K562 (cell line): Measurements from ENCODE around the gene ZNF296. TPM values are rescaled to one million over a fixed set of nuclear protein-coding genes. Genes with fewer than 3 reads are reported as not detected.

ENCODE experiments used
- ATAC-seq: fragments of 200-7000 bp; cut with Tn5 transposase; 3 replicates; pipeline ENCODE4 v1.9.1; 2020; ENCODE audit warnings: moderate library complexity
- BruUV-seq: library from RNA; stranded (reverse); fragments of 400-500 nt; replicated peaks from 2 replicates; lab custom pipeline; 2021; lab: Mats Ljungman, UMichigan
- CTCF ChIA-PET: fragments of 300-600 bp; formaldehyde crosslinking; extraction: SDS; loops from one replicate; lab custom pipeline; 2021; ENCODE audit warnings: low intra/inter-chr PET ratio; lab: Yijun Ruan, JAX
- POLR2A ChIA-PET: fragments of 300-600, 350-650 bp; sonication (Branson Sonifier 250); formaldehyde crosslinking; extraction: SDS; loops from one replicate; lab custom pipeline; 2021; ENCODE audit warnings: antibody characterized with exemption, inconsistent platforms; lab: Yijun Ruan, JAX
- DNase-seq, 4 experiments: peaks; one replicate each; pipeline versions ENCODE4 v3.0.0 to v3.0.0-alpha.2; 2011 to 2018; ENCODE audit warnings: low spot score in 3 of 4, mixed read lengths in 3 of 4; ENCODE audit errors: extremely low read depth in 1 of 4
- FAIRE-seq: peaks from 2 replicates; lab custom pipeline; 2011; peaks lifted over from hg19 to GRCh38; lab: Jason Lieb, UNC
- H2AFZ ChIP-seq: 2 replicates; pipeline ENCODE4 v1.6.0; 2011; ENCODE audit warnings: low read depth, low read length, control low read depth, inconsistent platforms
- H3K27ac ChIP-seq: fragments of 200-600 bp; 3 replicates; pipeline ENCODE4 v1.8.0; 2011; ENCODE audit warnings: low read depth, mild to moderate bottlenecking, control low read depth, inconsistent platforms, low read length, moderate library complexity, mixed read lengths; ENCODE audit errors: extremely low read depth
- H3K27me3 ChIP-seq, 2 experiments: fragments of 300-600 bp in 1 of 2; 2 replicates in 1 of 2; 3 replicates in 1 of 2; pipeline versions ENCODE4 v1.6.0 to v1.8.0; 2011; ENCODE audit warnings: inconsistent platforms in 2 of 2, low read length in 2 of 2, mild to moderate bottlenecking in 1 of 2, mixed read lengths in 1 of 2, moderate library complexity in 1 of 2; ENCODE audit not compliant: control insufficient read depth in 2 of 2, insufficient read depth in 2 of 2
- H3K36me3 ChIP-seq: fragments of 300-600 bp; 3 replicates; pipeline ENCODE4 v1.8.0; 2011; ENCODE audit warnings: mild to moderate bottlenecking, low read length, inconsistent platforms; ENCODE audit not compliant: control insufficient read depth, insufficient read depth
- H3K4me1 ChIP-seq, 2 experiments: fragments of 200-600 bp in 1 of 2; replicated peaks in 1 of 2; 2 replicates in 1 of 2; 3 replicates in 1 of 2; pipeline versions ENCODE4 v1.5.1 to v1.8.0; 2011; ENCODE audit warnings: inconsistent platforms in 2 of 2, low read length in 2 of 2, mild to moderate bottlenecking in 1 of 2, mixed read lengths in 1 of 2, moderate library complexity in 1 of 2; ENCODE audit not compliant: control insufficient read depth in 2 of 2, insufficient read depth in 2 of 2
- H3K4me2 ChIP-seq: 2 replicates; pipeline ENCODE4 v1.6.1; 2011; ENCODE audit warnings: low read length, control low read depth, inconsistent platforms, mixed read lengths; ENCODE audit not compliant: insufficient read depth
- H3K4me3 ChIP-seq: fragments of 200-600 bp; sonication (generic), shearing (Covaris generic); 2 replicates; pipeline ENCODE4 v1.5.1; 2016; ENCODE audit warnings: control low read depth, inconsistent platforms
- H3K79me2 ChIP-seq: fragments of 200-600 bp; 3 replicates; pipeline ENCODE4 v1.8.0; 2011; ENCODE audit warnings: low read length, inconsistent platforms; ENCODE audit not compliant: control insufficient read depth, insufficient read depth
- H3K9ac ChIP-seq, 2 experiments: 2 replicates each; pipeline versions ENCODE4 v1.6.0 to v1.6.1; 2011; ENCODE audit warnings: low read depth in 2 of 2, low read length in 2 of 2, control low read depth in 1 of 2, inconsistent platforms in 1 of 2, mild to moderate bottlenecking in 1 of 2, mixed read lengths in 1 of 2; ENCODE audit not compliant: insufficient read depth in 1 of 2
- H3K9me1 ChIP-seq: one replicate; pipeline ENCODE4 v1.6.0; 2011; ENCODE audit warnings: inconsistent platforms, mild to moderate bottlenecking, low read length, moderate library complexity; ENCODE audit not compliant: control insufficient read depth, insufficient read depth
- H3K9me3 ChIP-seq: replicated peaks from 2 replicates; pipeline ENCODE4 v1.5.1; 2011; ENCODE audit warnings: low read depth, low read length, inconsistent platforms; ENCODE audit not compliant: control insufficient read depth, insufficient read depth
- H4K20me1 ChIP-seq: replicated peaks from 2 replicates; pipeline ENCODE4 v1.6.1; 2011; ENCODE audit warnings: low read length, inconsistent platforms, mixed read lengths; ENCODE audit not compliant: control insufficient read depth, insufficient read depth
- ARID1B ChIP-seq: fragments of 450-650 bp; IDR thresholded peaks from 2 replicates; pipeline ENCODE4 v1.6.1; 2016; ENCODE audit warnings: antibody characterized with exemption, mild to moderate bottlenecking, inconsistent platforms
- BMI1 ChIP-seq: fragments of 150-350 bp; IDR thresholded peaks from 2 replicates; pipeline ENCODE4 v1.6.1; 2014; ENCODE audit warnings: low read length
- BRCA1 ChIP-seq, 2 experiments: fragments of 450-650 bp in 1 of 2; sonication (generic) in 1 of 2; formaldehyde crosslinking in 1 of 2; IDR thresholded peaks; 2 replicates each; pipeline versions ENCODE4 v1.5.0 to v1.6.1; 2017 to 2020; ENCODE audit warnings: mild to moderate bottlenecking in 1 of 2, missing genetic modification reagents in 1 of 2
- CBX2 ChIP-seq: fragments of 200-600 bp; sonication (generic); IDR thresholded peaks from one replicate; pipeline ENCODE4 v1.6.1; 2012; ENCODE audit warnings: mild to moderate bottlenecking, low read length, inconsistent platforms; ENCODE audit not compliant: insufficient read depth, poor library complexity, severe bottlenecking
- CEBPB ChIP-seq: fragments of 450-650 bp; IDR thresholded peaks from 2 replicates; pipeline ENCODE4 v1.6.1; 2016; ENCODE audit warnings: missing genetic modification characterization, missing compliant biosample characterization
- NR2C1 ChIP-seq, 2 experiments: fragments of 450-650 bp; IDR thresholded peaks; 2 replicates each; pipeline ENCODE4 v1.6.1; 2017; ENCODE audit warnings: mild to moderate bottlenecking in 2 of 2, antibody characterized with exemption in 1 of 2, inconsistent platforms in 1 of 2, missing compliant biosample characterization in 1 of 2, missing genetic modification characterization in 1 of 2
- TCFL5 ChIP-seq: fragments of 250-450 bp; sonication (Bioruptor Pico); conservative IDR thresholded peaks from 2 replicates; pipeline ENCODE4 v1.6.1; 2021; ENCODE audit warnings: mild to moderate bottlenecking, moderate library complexity, matching md5 sums
- ZNF316 ChIP-seq: fragments of 450-650 bp; IDR thresholded peaks from 2 replicates; pipeline ENCODE4 v1.6.1; 2016
- WGBS: fragments of 100-300 bp; shearing (Covaris generic); methylation state at CpG from one replicate; pipeline ENCODE4 v1.1.6; 2016; ENCODE audit warnings: low coverage, mixed read lengths; ENCODE audit not compliant: insufficient coverage; ENCODE audit errors: missing lambda C conversion rate; 5-methylcytosine and 5-hydroxymethylcytosine counted together
- in situ Hi-C: fragments of 300-500 bp; cut with MboI; formaldehyde crosslinking; loops from 4 replicates; pipeline ENCODE4 v1.15.0; 2018; ENCODE audit warnings: inconsistent platforms, mixed read lengths
- intact Hi-C: fragments of 100-400 bp; cut with micrococcal nuclease; formaldehyde crosslinking; loops from 2 replicates; pipeline ENCODE4 v1.14.2; 2022
- polyA plus RNA-seq, 8 experiments: library from polyadenylated mRNA; depleted of rRNA in 4 of 8; stranded (reverse) in 5 of 8; unstranded in 3 of 8; fragments of >200 nt; fragmentation: Nextera tagmentation in 2 of 8; fragmentation: Illumina TruSeq in 1 of 8; extraction: Ambion mirVana in 2 of 8; extraction: Trizol in 1 of 8; gene quantifications; 2 replicates each; pipeline versions ENCODE4 v1.2.1 to v1.2.3, GENCODE V29; 2011 to 2014; ENCODE audit warnings: inconsistent platforms in 1 of 8, missing spikeins in 1 of 8
- total RNA-seq, 7 experiments: library from RNA; depleted of rRNA in 6 of 7; stranded (reverse); fragments of >200 nt in 6 of 7; fragmentation: Illumina TruSeq in 2 of 7; extraction: Trizol in 2 of 7; gene quantifications; 2 replicates each; pipeline versions ENCODE4 v1.2.1 to v1.2.3, GENCODE V29; 2011 to 2021; ENCODE audit warnings: low replicate concordance in 1 of 7
- TF ChIP-seq, protein P1 (sequence below): sonication (generic); formaldehyde crosslinking; IDR thresholded peaks from 2 replicates; pipeline ENCODE4 v1.8.0; 2023; ENCODE audit warnings: mild to moderate bottlenecking, missing genetic modification reagents
- TF ChIP-seq, protein P2 (sequence below): fragments of 250-450 bp; sonication (Bioruptor Pico); IDR thresholded peaks from 2 replicates; pipeline ENCODE4 v1.5.1; 2021; ENCODE audit warnings: mild to moderate bottlenecking
- TF ChIP-seq, protein P3 (sequence below): sonication (generic); formaldehyde crosslinking; IDR thresholded peaks from 2 replicates; pipeline ENCODE4 v1.8.0; 2022; ENCODE audit warnings: missing genetic modification reagents, mild to moderate bottlenecking, moderate library complexity, borderline replicate concordance

Gene ZNF296
- total and polyA plus RNA-seq, 9 of the 15 experiments (the other 6 are each of a cell fraction or from before 2014, with no cell fraction given), result 0.03 to 8.8 (median 0.47) TPM; not detected in 1

DNA sequence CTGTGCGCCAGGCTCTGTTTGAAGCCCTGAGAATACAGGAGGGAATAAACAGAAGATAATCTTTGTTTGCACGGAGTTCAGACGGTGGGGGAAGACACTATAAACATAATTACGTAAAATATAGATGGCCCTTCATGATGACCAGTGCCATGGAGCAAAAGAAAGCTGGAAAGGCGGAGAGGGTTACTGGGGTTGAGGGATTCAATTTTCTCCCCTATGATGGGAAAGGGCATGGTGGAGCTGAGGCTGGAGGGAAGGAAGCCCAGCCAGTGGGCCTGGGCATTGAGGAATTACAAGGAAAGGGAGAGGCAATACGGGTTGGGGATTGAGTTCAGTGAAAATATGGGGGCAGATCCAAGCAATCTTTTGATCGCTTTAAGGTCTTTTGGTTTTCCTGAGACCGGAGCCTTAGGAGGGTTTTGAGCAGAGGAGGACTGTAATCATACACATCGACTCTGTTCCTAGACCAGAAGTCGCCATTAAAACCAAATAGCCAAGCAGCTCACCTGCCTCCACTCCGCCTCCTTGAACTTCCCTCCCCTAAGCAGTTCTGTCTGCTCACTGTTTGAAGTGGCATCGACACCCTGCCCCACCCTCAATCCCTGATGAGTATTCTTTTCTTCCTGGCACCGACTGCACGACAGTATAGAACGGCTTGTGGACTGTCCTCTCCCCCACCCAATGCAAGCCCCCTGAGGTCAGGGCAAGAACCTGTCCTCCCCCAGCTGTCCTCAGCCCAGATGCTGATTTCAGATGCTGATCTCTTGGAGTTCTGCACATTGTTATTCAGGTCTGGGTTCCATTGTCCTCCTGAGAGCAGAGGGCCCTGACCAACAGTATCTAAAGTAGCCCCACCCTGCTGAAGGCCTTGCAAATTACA lies 813 bp upstream of the ZNF296 start (continued):
- no peak for TF ChIP-seq NR2C1 (IDR thresholded peaks at IDR 0.05)
- no peak for TF ChIP-seq NR2C1 (tag; IDR thresholded peaks at IDR 0.05)
- TF ChIP-seq CEBPB (tag), result peak; percentile 19; the same call in 1 of the 2 replicates
- TF ChIP-seq BMI1, result no peak
- TF ChIP-seq CBX2, result no peak
- TF ChIP-seq, protein P1, sequence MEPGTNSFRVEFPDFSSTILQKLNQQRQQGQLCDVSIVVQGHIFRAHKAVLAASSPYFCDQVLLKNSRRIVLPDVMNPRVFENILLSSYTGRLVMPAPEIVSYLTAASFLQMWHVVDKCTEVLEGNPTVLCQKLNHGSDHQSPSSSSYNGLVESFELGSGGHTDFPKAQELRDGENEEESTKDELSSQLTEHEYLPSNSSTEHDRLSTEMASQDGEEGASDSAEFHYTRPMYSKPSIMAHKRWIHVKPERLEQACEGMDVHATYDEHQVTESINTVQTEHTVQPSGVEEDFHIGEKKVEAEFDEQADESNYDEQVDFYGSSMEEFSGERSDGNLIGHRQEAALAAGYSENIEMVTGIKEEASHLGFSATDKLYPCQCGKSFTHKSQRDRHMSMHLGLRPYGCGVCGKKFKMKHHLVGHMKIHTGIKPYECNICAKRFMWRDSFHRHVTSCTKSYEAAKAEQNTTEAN, result peak; percentile 48; the same call in 1 of the 2 replicates
- TF ChIP-seq ZNF316, result peak; percentile 60

DNA sequence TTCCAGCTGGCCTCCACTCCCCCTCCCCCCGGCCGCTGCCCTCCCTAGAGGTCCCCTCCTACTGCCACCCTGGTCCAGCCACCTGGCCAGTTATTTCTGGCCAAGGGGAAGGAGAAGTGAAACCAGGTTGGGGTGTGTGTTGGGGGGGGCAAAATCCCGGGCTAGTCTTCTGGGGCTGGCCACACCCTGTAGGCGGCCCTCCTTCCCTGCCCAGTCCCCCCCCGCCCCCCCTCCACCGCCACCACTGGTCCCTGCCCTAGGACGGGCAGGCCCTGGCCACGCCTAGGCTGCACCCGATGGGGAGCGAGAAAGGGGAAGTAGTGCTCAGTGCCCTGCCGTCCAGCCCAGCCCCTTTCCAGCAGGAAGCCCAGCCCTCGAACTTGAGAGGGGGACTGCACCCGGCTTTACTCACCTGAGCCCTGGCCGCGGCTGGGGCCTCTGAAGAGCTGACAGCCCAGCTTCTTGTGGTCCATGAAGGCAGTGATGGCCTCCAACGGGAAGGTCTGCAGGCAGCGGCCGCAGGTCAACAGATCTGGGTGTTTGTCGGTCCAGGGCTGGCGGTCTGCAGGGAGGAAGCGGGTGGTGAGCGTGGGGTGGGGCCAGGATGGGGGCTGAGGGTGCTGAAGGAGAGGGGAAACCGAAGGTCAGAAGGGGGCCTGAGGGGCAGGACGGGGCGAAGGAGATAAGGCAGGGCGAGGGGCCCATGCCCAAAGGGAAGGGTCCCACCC lies 813 bp downstream of the ZNF296 start:
- CTCF ChIA-PET, result interaction anchor here (0.7 kb wide), 1 partner anchor 297 kb away, joined by 3 read pairs; no protein-coding TSS in a partner anchor
- peak overlapping the region; percentile 79 for H3K27ac ChIP-seq
- 0 out of 2 replicates have a peak, but pooled peaks cover 3% of the 10 kb centered on the region for H4K20me1 ChIP-seq
- POLR2A ChIA-PET, result interaction anchor here (0.6 to 0.9 kb wide), 3 partner anchors 17 to 105 kb away, joined by 3 to 5 read pairs (median 3); partner anchors contain the start of gene PPP1R37
- intact Hi-C loops (no loop called here), in situ Hi-C loops (no loop called here)
- no peaks in the 10 kb centered on the region for H3K9me1 ChIP-seq
- DNase-seq (peak; percentile 83 to 92 (median 88)), ATAC-seq (peak; percentile 76), FAIRE-seq (peak; percentile 83)
- H2AFZ ChIP-seq, result peak overlapping the region; percentile 80
- BruUV-seq, result no TSS peak
- peak overlapping the region; percentile 77 for H3K4me3 ChIP-seq
- peak overlapping the region; percentile 74 for H3K4me2 ChIP-seq
- H3K79me2 ChIP-seq, result peaks cover 42% of the 10 kb centered on the region
- WGBS, result 0% methylated on average over 19 of the region's 26 CpGs
- peaks cover 25 to 57% of the 10 kb centered on the region in 2 experiments for H3K4me1 ChIP-seq
- no peaks in the 10 kb centered on the region for H3K9me3 ChIP-seq
- H3K9ac ChIP-seq, result peak overlapping the region; percentile 43 to 92
- no peaks in the 10 kb centered on the region for H3K27me3 ChIP-seq
- H3K36me3 ChIP-seq, result peaks cover 34% of the 10 kb centered on the region; the same call in 2 of the 3 replicates
- no peak for TF ChIP-seq BRCA1 (IDR thresholded peaks at IDR 0.05)
- no peak for TF ChIP-seq BRCA1 (CRISPR knock-in tag; IDR thresholded peaks at IDR 0.05)
- TF ChIP-seq, protein P2, sequence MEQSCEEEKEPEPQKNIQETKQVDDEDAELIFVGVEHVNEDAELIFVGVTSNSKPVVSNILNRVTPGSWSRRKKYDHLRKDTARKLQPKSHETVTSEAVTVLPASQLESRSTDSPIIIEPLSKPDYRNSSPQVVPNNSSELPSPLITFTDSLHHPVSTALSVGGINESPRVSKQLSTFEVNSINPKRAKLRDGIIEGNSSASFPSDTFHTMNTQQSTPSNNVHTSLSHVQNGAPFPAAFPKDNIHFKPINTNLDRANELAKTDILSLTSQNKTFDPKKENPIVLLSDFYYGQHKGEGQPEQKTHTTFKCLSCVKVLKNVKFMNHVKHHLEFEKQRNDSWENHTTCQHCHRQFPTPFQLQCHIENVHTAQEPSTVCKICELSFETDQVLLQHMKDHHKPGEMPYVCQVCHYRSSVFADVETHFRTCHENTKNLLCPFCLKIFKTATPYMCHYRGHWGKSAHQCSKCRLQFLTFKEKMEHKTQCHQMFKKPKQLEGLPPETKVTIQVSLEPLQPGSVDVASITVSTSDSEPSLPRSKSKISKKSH (CRISPR knock-in tag), result no peak
- TF ChIP-seq, protein P3, sequence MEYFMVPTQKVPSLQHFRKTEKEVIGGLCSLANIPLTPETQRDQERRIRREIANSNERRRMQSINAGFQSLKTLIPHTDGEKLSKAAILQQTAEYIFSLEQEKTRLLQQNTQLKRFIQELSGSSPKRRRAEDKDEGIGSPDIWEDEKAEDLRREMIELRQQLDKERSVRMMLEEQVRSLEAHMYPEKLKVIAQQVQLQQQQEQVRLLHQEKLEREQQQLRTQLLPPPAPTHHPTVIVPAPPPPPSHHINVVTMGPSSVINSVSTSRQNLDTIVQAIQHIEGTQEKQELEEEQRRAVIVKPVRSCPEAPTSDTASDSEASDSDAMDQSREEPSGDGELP (CRISPR knock-in tag), result peak; percentile 83
- TF ChIP-seq ARID1B, result peak; percentile 41
- no peak for TF ChIP-seq TCFL5 (CRISPR knock-in tag)
- no peak for TF ChIP-seq CBX2
